GM21576 (cell line): ENCODE results near the gene RHBG.

Experiments
- ATAC-seq: cut with Tn5 transposase; IDR thresholded peaks from one replicate; pipeline ENCODE4 v1.9.1; 2021; ENCODE audit warnings: mild to moderate bottlenecking, moderate library complexity; ENCODE audit not compliant: unreplicated experiment

RHBG gene

GRCh38 chr1:156402331-156403020 lies 33.5 kb downstream of the RHBG start:
- no peak for ATAC-seq

DNA sequence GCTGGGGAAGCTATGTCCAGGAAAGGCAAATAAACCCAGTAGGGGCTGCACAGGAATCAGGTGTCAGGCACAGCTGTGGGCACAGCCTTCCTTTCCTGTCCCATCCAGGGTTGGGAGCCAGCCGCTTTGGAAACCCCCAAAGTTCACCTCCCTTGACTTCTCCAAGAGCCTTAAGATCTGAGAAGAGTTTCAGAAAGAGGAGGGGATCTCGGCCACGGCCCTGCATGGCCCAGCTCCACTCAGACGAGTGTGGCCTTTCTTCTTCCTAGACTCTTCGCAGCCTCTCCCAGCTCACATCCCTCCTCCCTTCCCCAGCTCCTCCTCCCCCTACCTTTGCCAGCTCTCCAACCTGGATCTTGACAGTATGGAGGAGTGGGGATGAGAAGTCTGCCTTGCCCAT lies 36.7 kb downstream of the RHBG start:
- no peak for ATAC-seq

- ATAC-seq, result no peak
Observed at GRCh38 chr1:156406251-156406650, 37.2 kb downstream of the RHBG start.

GRCh38 chr1:156407344-156407743 lies 38.3 kb downstream of the RHBG start:
- ATAC-seq, result no peak

GRCh38 chr1:156407760-156408159 lies 38.7 kb downstream of the RHBG start:
- ATAC-seq, result no peak

- no peak for ATAC-seq
Observed at GRCh38 chr1:156409439-156409838, 40.4 kb downstream of the RHBG start.

GRCh38 chr1:156410238-156410637 lies 41.2 kb downstream of the RHBG start:
- no peak for ATAC-seq

- no peak for ATAC-seq
Observed at GRCh38 chr1:156410740-156411139, 41.7 kb downstream of the RHBG start.

- ATAC-seq, result no peak
Observed at GRCh38 chr1:156412653-156413321, 43.8 kb downstream of the RHBG start.

GRCh38 chr1:156413391-156414246 lies 44.6 kb downstream of the RHBG start:
- ATAC-seq, result no peak

DNA sequence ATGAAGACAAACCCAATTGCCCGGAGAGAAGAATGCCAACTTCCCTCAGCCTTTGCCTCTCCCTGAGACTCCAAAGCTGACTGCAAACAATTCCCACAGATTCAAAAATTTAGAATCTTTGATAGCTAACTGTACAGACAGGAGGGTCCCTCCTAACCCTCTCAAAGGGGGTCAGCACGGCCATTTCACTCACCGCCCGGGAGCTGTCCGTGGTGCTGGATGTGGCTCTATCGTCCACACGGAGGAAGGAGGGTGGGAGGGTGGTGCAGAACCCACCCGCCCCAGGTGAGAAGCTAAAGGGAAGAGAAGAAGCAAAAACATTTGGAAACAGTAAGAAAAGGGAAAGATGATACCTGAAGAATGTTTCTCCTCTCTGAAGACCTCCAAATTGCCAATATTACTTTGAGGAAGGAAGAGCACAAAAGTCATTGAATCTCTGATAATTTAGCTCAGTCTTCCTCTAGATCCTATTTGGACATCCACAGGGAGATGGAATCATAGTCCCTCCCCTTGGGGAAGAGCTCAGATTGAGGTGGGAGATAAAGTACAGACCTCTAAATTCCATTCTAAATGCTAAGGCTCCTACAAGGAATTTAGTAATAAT lies 45.6 kb downstream of the RHBG start:
- no peak for ATAC-seq

GRCh38 chr1:156416993-156417392 lies 48.0 kb downstream of the RHBG start:
- ATAC-seq, result no peak

- no peak for ATAC-seq
Observed at GRCh38 chr1:156417401-156418020, 48.5 kb downstream of the RHBG start.

- no peak for ATAC-seq
Observed at GRCh38 chr1:156418416-156419070, 49.5 kb downstream of the RHBG start.

- ATAC-seq, result no peak
Observed at GRCh38 chr1:156419854-156420204, 50.8 kb downstream of the RHBG start.

DNA sequence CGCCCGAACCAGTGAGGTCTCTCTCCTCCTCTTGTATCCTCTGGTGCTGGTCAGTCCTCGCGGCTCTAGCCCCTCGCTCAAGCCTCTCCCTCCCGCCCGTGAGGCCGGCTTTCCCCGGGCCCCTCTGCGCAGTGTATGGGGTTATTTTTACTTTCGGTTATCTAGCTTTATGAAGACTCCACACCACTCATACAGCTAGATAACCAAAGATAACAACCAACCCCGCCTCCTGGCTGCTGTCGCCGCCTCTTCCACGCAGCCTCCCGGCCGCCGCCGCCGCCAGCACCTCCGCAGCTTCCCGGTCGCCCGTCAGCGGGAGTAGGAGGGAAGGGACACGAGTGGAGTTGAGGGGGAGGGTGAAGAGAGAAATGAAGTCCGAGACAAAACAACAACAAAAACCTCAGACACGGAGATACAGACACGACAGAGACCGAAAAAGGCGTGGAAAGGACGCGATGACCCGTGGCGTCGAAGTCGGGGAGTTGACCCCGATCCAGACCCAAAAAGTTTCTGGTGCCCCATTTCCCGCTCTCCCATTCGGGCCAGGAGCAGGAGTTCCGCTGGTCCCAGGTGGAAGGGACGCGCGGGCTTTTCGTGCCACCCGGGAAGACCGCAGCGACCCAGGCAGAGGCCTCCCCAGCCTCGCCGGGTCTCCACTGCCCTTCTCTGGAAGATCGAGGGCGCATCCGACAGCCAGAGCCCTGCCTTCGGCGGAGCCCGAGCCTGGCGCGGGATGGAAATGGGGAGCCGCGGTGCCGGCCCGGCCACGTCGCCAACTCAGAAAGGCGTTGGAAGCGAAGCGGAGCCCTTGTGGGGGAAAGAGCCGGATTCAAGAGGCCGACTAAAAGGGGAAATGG lies 51.4 kb downstream of the RHBG start:
- ATAC-seq, result no peak

- peak; percentile 76 for ATAC-seq
Observed at GRCh38 chr1:156421062-156421938, 52.3 kb downstream of the RHBG start.

DNA sequence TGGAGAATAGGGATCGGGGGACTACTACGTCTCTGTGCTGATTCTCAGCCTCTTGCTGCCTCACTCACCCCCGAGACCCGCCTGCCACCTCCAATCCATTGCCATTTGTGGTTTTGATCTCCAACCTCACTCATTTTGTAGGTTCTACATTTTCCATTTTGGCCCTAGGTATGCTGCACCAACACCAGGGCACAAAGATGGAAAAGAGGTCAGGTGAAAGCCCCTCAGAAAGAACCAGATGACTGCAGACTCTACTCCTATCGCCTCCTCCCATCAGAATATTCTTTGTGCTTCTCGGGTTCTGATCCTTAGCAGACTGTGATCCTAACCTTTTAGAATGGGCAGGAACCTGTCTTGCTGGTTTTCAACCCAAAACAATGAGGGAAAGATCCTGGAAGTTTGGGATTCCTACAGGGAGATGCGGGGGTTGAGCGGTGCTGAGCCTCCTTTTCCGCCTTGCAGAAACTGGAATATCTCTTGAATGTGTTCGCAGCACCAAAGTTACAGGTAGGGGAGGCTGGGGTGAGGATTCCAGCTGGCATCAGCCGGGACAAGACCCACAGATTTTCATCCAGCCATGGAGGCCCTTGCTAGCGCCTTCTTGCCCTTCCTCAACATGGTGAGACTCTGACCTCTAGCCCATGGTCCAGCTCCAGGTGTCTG lies 53.1 kb downstream of the RHBG start:
- ATAC-seq, result no peak
